Upper lobe of left lung (tissue), 4 donors: Measurements from ENCODE around the gene GFER.

ENCODE experiments used
- EP300 ChIP-seq, 4 donors: sonication (generic); formaldehyde crosslinking; IDR thresholded peaks; one replicate each; pipeline ENCODE4 v1.5.1; 2017; ENCODE audit warnings: antibody characterized with exemption in 4 of 4, control low read depth in 2 of 4
- POLR2A ChIP-seq, 4 donors: fragments of 450-650 bp; IDR thresholded peaks; one replicate each; pipeline ENCODE4 v1.5.1; 2016 to 2017; ENCODE audit warnings: antibody characterized with exemption in 4 of 4, mild to moderate bottlenecking in 2 of 4
- POLR2AphosphoS5 ChIP-seq, 2 donors: sonication (generic); formaldehyde crosslinking; IDR thresholded peaks; one replicate each; pipeline ENCODE4 v1.5.1; 2017; ENCODE audit warnings: antibody characterized with exemption in 2 of 2
- TF ChIP-seq, protein P1 (sequence below), 6 experiments: fragments of 450-650 bp in 4 of 6; fragments of 200-600 bp in 2 of 6; sonication (generic) in 2 of 6; IDR thresholded peaks; one replicate each; pipeline ENCODE4 v1.5.1; 2016 to 2019; ENCODE audit warnings: antibody characterized with exemption in 6 of 6

DNA sequence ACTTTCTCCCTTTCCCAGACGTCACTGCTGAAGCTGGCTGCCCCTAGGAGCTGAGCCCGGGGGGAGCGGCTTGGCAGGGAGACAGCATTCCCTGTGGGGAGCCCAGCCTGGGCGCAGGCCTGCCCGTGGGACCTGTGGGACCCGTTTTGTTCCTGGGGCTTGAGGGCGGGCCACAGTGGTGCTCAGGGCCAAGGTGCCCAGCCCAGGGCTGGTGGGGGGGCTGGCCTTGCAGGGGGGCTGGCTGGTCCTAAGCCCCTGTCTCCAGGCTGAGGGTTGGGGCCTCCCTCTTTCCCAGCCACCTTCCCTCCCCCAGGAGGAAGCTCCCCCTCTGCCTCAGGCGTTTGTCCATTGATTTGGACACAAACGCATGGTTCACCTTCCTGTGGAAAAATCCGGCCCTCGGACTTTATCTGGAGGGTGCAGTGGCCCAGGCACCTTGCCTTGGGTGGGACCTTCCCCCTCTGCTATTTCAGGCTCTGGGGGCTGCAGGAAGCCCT lies 47.1 kb downstream of the GFER start:
- TF ChIP-seq, protein P1, sequence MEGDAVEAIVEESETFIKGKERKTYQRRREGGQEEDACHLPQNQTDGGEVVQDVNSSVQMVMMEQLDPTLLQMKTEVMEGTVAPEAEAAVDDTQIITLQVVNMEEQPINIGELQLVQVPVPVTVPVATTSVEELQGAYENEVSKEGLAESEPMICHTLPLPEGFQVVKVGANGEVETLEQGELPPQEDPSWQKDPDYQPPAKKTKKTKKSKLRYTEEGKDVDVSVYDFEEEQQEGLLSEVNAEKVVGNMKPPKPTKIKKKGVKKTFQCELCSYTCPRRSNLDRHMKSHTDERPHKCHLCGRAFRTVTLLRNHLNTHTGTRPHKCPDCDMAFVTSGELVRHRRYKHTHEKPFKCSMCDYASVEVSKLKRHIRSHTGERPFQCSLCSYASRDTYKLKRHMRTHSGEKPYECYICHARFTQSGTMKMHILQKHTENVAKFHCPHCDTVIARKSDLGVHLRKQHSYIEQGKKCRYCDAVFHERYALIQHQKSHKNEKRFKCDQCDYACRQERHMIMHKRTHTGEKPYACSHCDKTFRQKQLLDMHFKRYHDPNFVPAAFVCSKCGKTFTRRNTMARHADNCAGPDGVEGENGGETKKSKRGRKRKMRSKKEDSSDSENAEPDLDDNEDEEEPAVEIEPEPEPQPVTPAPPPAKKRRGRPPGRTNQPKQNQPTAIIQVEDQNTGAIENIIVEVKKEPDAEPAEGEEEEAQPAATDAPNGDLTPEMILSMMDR (IDR thresholded peaks at IDR 0.05): no peak
- TF ChIP-seq EP300 (IDR thresholded peaks at IDR 0.05): peak in 2 of 4 donors; percentile 49 to 61
- peak in 1 of 4 donors; percentile 14 for TF ChIP-seq POLR2A (IDR thresholded peaks at IDR 0.05)
- TF ChIP-seq POLR2AphosphoS5 (IDR thresholded peaks at IDR 0.05): peak; percentile 10 to 73
